GM23338 (cell line): ENCODE results near the gene SLC4A2. TPM values are rescaled to one million over a fixed set of nuclear protein-coding genes. Genes with fewer than 3 reads are reported as not detected.
A peak's percentile ranks its signal among the peaks of the same experiment; 100 is the strongest.

Source experiments
- ATAC-seq: fragments of 200-7000 bp; cut with Tn5 transposase; 3 replicates; pipeline ENCODE4 v1.9.1; 2020
- DNase-seq: peaks from one replicate; pipeline ENCODE4 v3.0.0-alpha.2; 2015; ENCODE audit warnings: low spot score
- H2AFZ ChIP-seq: fragments of 200-600 bp; sonication (generic); 2 replicates; pipeline ENCODE4 v1.8.0; 2016; ENCODE audit warnings: antibody characterized with exemption, mild to moderate bottlenecking, moderate library complexity
- H3F3A ChIP-seq: fragments of 200-600 bp; sonication (generic); replicated peaks from 2 replicates; pipeline ENCODE4 v1.8.0; 2017; ENCODE audit warnings: antibody characterized with exemption, mixed run types, low read depth
- H3K27ac ChIP-seq: fragments of 200-600 bp; sonication (generic); 2 replicates; pipeline ENCODE4 v1.6.1; 2016; ENCODE audit warnings: low read depth
- H3K27me3 ChIP-seq: fragments of 200-600 bp; sonication (generic); 2 replicates; pipeline ENCODE4 v1.8.0; 2016; ENCODE audit warnings: mild to moderate bottlenecking, mixed run types, moderate library complexity; ENCODE audit not compliant: insufficient read depth
- H3K36me3 ChIP-seq: fragments of 200-600 bp; sonication (generic); 2 replicates; pipeline ENCODE4 v1.8.0; 2016; ENCODE audit warnings: mild to moderate bottlenecking; ENCODE audit not compliant: insufficient read depth
- H3K4me1 ChIP-seq: fragments of 200-600 bp; sonication (generic); 2 replicates; pipeline ENCODE4 v1.8.0; 2016; ENCODE audit warnings: mild to moderate bottlenecking, moderate library complexity; ENCODE audit not compliant: insufficient read depth
- H3K4me2 ChIP-seq: fragments of 200-600 bp; sonication (generic); 2 replicates; pipeline ENCODE4 v1.7.1; 2017; ENCODE audit warnings: mixed run types
- H3K4me3 ChIP-seq: fragments of 200-600 bp; sonication (generic); 2 replicates; pipeline ENCODE4 v1.6.1; 2016; ENCODE audit warnings: mixed run types
- H3K79me2 ChIP-seq: fragments of 200-600 bp; sonication (generic); replicated peaks from 2 replicates; pipeline ENCODE4 v1.8.0; 2017; ENCODE audit warnings: mild to moderate bottlenecking; ENCODE audit not compliant: insufficient read depth
- H3K9me2 ChIP-seq: fragments of 200-600 bp; sonication (generic); 2 replicates; pipeline ENCODE4 v1.8.0; 2017; ENCODE audit not compliant: insufficient read depth
- H4K20me1 ChIP-seq: fragments of 200-600 bp; sonication (generic); replicated peaks from 2 replicates; pipeline ENCODE4 v1.8.0; 2017; ENCODE audit warnings: mild to moderate bottlenecking; ENCODE audit not compliant: insufficient read depth
- H3K27ac Mint-ChIP-seq: 2 replicates; pipeline ENCODE4 v1.8.0; 2020; ENCODE audit warnings: inconsistent platforms, mild to moderate bottlenecking, moderate library complexity, mixed read lengths
- H3K27me3 Mint-ChIP-seq: 3 replicates; pipeline ENCODE4 v1.8.0; 2022; ENCODE audit warnings: low read depth, mild to moderate bottlenecking, moderate library complexity, mixed read lengths, inconsistent platforms; ENCODE audit not compliant: insufficient read depth, poor library complexity
- H3K36me3 Mint-ChIP-seq: 3 replicates; pipeline ENCODE4 v1.8.0; 2021; ENCODE audit warnings: low read depth, mild to moderate bottlenecking, inconsistent platforms, moderate library complexity, mixed read lengths
- H3K4me1 Mint-ChIP-seq: 3 replicates; pipeline ENCODE4 v1.8.0; 2020; ENCODE audit warnings: mild to moderate bottlenecking, inconsistent platforms, mixed read lengths
- H3K4me3 Mint-ChIP-seq: 3 replicates; pipeline ENCODE4 v1.8.0; 2021; ENCODE audit warnings: moderate library complexity, mild to moderate bottlenecking, inconsistent platforms, mixed read lengths
- H3K9me3 Mint-ChIP-seq: 3 replicates; pipeline ENCODE4 v1.8.0; 2020; ENCODE audit warnings: moderate library complexity, mild to moderate bottlenecking, inconsistent platforms, mixed read lengths
- CREB1 ChIP-seq: fragments of 250-450 bp; sonication (Bioruptor Pico); IDR thresholded peaks from 2 replicates; pipeline ENCODE4 v1.5.0; 2020; ENCODE audit warnings: low read depth, mild to moderate bottlenecking, moderate library complexity
- EZH2 ChIP-seq: fragments of 200-600 bp; sonication (generic); IDR thresholded peaks from one replicate; pipeline ENCODE4 v1.8.0; 2017; ENCODE audit warnings: antibody characterized with exemption, mild to moderate bottlenecking, low read depth; ENCODE audit not compliant: unreplicated experiment
- EZH2phosphoT487 ChIP-seq: fragments of 200-600 bp; sonication (generic); IDR thresholded peaks from one replicate; pipeline ENCODE4 v1.8.1; 2018; ENCODE audit warnings: antibody characterized with exemption; ENCODE audit not compliant: unreplicated experiment
- JUNB ChIP-seq: IDR thresholded peaks from one replicate; pipeline ENCODE4 v1.6.1; 2016; ENCODE audit warnings: antibody characterized with exemption; ENCODE audit not compliant: unreplicated experiment
- NANOG ChIP-seq: IDR thresholded peaks from 2 replicates; pipeline ENCODE4 v1.6.1; 2016; ENCODE audit warnings: antibody characterized with exemption, borderline replicate concordance
- POLR2AphosphoS5 ChIP-seq: IDR thresholded peaks from 2 replicates; pipeline ENCODE4 v1.6.1; 2016; ENCODE audit warnings: antibody characterized with exemption, low read depth
- REST ChIP-seq: IDR thresholded peaks from one replicate; pipeline ENCODE4 v1.6.1; 2018; ENCODE audit warnings: antibody characterized with exemption; ENCODE audit not compliant: unreplicated experiment
- STAT1 ChIP-seq: IDR thresholded peaks from one replicate; pipeline ENCODE4 v1.6.1; 2016; ENCODE audit warnings: antibody characterized with exemption; ENCODE audit not compliant: unreplicated experiment
- ZNF114 ChIP-seq: fragments of 250-450 bp; sonication (Bioruptor Pico); IDR thresholded peaks from 2 replicates; pipeline ENCODE4 v1.5.0; 2020; ENCODE audit warnings: mild to moderate bottlenecking, moderate library complexity
- ZNF331 ChIP-seq: fragments of 250-450 bp; sonication (Bioruptor Pico); IDR thresholded peaks from 2 replicates; pipeline ENCODE4 v1.5.0; 2020; ENCODE audit warnings: low read depth, mild to moderate bottlenecking, moderate library complexity
- polyA plus RNA-seq: library from polyadenylated mRNA; unstranded; fragments of >200 nt; fragmentation: Nextera tagmentation; extraction: Ambion mirVana; gene quantifications from 2 replicates; pipeline ENCODE4 v1.2.1, GENCODE V29; 2016
- total RNA-seq: library from RNA; depleted of rRNA; stranded (reverse); fragments of >200 nt; shearing (Covaris generic); gene quantifications from 2 replicates; pipeline ENCODE4 v1.2.3, GENCODE V29; 2014
- TF ChIP-seq, protein P1 (sequence below), 2 experiments: fragments of 200-600 bp in 1 of 2; sonication (generic) in 1 of 2; conservative IDR thresholded peaks; 2 replicates each; pipeline versions ENCODE4 v1.5.1 to v1.6.1; 2016 to 2017; ENCODE audit warnings: antibody characterized with exemption in 2 of 2, low read depth in 2 of 2, mild to moderate bottlenecking in 2 of 2, moderate library complexity in 1 of 2
- TF ChIP-seq, protein P2 (sequence below): IDR thresholded peaks from 2 replicates; pipeline ENCODE4 v1.6.1; 2016; ENCODE audit warnings: antibody characterized with exemption
- TF ChIP-seq, protein P3 (sequence below): fragments of 250-450 bp; sonication (Bioruptor Pico); IDR thresholded peaks from 2 replicates; pipeline ENCODE4 v1.5.0; 2020; ENCODE audit warnings: mild to moderate bottlenecking, moderate library complexity

The SLC4A2 gene
- total and polyA plus RNA-seq, 2 experiments from 2014 or later: 64.8 to 106 TPM

- DNase-seq (peak; percentile 62), ATAC-seq (peak; percentile 13)
- H3K9me2 ChIP-seq: no peaks in the 10 kb centered on the region
- H3K79me2 ChIP-seq: peaks cover 13% of the 10 kb centered on the region
- peak overlapping the region; percentile 57 for H3K4me3 ChIP-seq
- Mint-ChIP-seq H3K4me3 (peak overlapping the region; percentile 72), H3K9me3 (no peaks in the 10 kb centered on the region), H3K27ac (no peak overlapping the region), H3K4me1 (peaks cover 25% of the 10 kb centered on the region), H3K36me3 (peaks cover 12% of the 10 kb centered on the region), H3K27me3 (peaks cover 21% of the 10 kb centered on the region)
- H4K20me1 ChIP-seq: peaks cover 47% of the 10 kb centered on the region
- no peak overlapping the region for H3K27ac ChIP-seq
- TF ChIP-seq, protein P1, sequence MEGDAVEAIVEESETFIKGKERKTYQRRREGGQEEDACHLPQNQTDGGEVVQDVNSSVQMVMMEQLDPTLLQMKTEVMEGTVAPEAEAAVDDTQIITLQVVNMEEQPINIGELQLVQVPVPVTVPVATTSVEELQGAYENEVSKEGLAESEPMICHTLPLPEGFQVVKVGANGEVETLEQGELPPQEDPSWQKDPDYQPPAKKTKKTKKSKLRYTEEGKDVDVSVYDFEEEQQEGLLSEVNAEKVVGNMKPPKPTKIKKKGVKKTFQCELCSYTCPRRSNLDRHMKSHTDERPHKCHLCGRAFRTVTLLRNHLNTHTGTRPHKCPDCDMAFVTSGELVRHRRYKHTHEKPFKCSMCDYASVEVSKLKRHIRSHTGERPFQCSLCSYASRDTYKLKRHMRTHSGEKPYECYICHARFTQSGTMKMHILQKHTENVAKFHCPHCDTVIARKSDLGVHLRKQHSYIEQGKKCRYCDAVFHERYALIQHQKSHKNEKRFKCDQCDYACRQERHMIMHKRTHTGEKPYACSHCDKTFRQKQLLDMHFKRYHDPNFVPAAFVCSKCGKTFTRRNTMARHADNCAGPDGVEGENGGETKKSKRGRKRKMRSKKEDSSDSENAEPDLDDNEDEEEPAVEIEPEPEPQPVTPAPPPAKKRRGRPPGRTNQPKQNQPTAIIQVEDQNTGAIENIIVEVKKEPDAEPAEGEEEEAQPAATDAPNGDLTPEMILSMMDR (conservative IDR thresholded peaks at IDR 0.05; ENCODE audit: low read depth in 2 of 2): no peak; a peak in 1 of 4 replicates
- no peak for TF ChIP-seq CREB1 (CRISPR knock-in tag)
- TF ChIP-seq, protein P2, sequence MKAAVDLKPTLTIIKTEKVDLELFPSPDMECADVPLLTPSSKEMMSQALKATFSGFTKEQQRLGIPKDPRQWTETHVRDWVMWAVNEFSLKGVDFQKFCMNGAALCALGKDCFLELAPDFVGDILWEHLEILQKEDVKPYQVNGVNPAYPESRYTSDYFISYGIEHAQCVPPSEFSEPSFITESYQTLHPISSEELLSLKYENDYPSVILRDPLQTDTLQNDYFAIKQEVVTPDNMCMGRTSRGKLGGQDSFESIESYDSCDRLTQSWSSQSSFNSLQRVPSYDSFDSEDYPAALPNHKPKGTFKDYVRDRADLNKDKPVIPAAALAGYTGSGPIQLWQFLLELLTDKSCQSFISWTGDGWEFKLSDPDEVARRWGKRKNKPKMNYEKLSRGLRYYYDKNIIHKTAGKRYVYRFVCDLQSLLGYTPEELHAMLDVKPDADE: no peak
- TF ChIP-seq REST: no peak
- no peak for TF ChIP-seq ZNF114
- no peak for TF ChIP-seq NANOG
- TF ChIP-seq EZH2phosphoT487: no peak
- TF ChIP-seq ZNF331 (CRISPR knock-in tag): no peak
- TF ChIP-seq JUNB: no peak
- no peak for TF ChIP-seq POLR2AphosphoS5
- TF ChIP-seq, protein P3, sequence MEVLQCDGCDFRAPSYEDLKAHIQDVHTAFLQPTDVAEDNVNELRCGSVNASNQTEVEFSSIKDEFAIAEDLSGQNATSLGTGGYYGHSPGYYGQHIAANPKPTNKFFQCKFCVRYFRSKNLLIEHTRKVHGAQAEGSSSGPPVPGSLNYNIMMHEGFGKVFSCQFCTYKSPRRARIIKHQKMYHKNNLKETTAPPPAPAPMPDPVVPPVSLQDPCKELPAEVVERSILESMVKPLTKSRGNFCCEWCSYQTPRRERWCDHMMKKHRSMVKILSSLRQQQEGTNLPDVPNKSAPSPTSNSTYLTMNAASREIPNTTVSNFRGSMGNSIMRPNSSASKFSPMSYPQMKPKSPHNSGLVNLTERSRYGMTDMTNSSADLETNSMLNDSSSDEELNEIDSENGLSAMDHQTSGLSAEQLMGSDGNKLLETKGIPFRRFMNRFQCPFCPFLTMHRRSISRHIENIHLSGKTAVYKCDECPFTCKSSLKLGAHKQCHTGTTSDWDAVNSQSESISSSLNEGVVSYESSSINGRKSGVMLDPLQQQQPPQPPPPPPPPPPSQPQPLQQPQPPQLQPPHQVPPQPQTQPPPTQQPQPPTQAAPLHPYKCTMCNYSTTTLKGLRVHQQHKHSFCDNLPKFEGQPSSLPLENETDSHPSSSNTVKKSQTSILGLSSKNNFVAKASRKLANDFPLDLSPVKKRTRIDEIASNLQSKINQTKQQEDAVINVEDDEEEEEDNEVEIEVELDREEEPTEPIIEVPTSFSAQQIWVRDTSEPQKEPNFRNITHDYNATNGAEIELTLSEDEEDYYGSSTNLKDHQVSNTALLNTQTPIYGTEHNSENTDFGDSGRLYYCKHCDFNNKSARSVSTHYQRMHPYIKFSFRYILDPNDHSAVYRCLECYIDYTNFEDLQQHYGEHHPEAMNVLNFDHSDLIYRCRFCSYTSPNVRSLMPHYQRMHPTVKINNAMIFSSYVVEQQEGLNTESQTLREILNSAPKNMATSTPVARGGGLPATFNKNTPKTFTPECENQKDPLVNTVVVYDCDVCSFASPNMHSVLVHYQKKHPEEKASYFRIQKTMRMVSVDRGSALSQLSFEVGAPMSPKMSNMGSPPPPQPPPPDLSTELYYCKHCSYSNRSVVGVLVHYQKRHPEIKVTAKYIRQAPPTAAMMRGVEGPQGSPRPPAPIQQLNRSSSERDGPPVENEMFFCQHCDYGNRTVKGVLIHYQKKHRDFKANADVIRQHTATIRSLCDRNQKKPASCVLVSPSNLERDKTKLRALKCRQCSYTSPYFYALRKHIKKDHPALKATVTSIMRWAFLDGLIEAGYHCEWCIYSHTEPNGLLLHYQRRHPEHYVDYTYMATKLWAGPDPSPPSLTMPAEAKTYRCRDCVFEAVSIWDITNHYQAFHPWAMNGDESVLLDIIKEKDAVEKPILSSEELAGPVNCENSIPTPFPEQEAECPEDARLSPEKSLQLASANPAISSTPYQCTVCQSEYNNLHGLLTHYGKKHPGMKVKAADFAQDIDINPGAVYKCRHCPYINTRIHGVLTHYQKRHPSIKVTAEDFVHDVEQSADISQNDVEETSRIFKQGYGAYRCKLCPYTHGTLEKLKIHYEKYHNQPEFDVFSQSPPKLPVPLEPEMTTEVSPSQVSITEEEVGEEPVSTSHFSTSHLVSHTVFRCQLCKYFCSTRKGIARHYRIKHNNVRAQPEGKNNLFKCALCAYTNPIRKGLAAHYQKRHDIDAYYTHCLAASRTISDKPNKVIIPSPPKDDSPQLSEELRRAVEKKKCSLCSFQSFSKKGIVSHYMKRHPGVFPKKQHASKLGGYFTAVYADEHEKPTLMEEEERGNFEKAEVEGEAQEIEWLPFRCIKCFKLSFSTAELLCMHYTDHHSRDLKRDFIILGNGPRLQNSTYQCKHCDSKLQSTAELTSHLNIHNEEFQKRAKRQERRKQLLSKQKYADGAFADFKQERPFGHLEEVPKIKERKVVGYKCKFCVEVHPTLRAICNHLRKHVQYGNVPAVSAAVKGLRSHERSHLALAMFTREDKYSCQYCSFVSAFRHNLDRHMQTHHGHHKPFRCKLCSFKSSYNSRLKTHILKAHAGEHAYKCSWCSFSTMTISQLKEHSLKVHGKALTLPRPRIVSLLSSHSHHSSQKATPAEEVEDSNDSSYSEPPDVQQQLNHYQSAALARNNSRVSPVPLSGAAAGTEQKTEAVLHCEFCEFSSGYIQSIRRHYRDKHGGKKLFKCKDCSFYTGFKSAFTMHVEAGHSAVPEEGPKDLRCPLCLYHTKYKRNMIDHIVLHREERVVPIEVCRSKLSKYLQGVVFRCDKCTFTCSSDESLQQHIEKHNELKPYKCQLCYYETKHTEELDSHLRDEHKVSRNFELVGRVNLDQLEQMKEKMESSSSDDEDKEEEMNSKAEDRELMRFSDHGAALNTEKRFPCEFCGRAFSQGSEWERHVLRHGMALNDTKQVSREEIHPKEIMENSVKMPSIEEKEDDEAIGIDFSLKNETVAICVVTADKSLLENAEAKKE (CRISPR knock-in tag): no peak
- TF ChIP-seq EZH2: no peak
- TF ChIP-seq STAT1: no peak
- peak overlapping the region; percentile 81 for H3K4me2 ChIP-seq
- H2AFZ ChIP-seq: no peak overlapping the region
- H3F3A ChIP-seq: peaks cover 10% of the 10 kb centered on the region
- peaks cover 25% of the 10 kb centered on the region for H3K27me3 ChIP-seq
- H3K4me1 ChIP-seq: peaks cover 18% of the 10 kb centered on the region
- no peaks in the 10 kb centered on the region for H3K36me3 ChIP-seq
Measured at GRCh38 chr7:151115121-151115835, 55.9 kb downstream of the SLC4A2 start.
